Neural progenitor cell (in vitro differentiated cells): ENCODE measurements around the gene OR5M8. TPM values are rescaled to one million over a fixed set of nuclear protein-coding genes. Genes with fewer than 3 reads are reported as not detected.

Experiments used
- DNase-seq: peaks from one replicate; pipeline ENCODE4 v3.0.0-alpha.2; 2016; ENCODE audit warnings: low spot score
- H2AFZ ChIP-seq: fragments of 200-600 bp; sonication (generic); replicated peaks from 2 replicates; pipeline ENCODE4 v1.6.1; 2016; ENCODE audit warnings: antibody characterized with exemption
- H3F3A ChIP-seq: fragments of 200-600 bp; sonication (generic); 2 replicates; pipeline ENCODE4 v1.6.1; 2016; ENCODE audit warnings: antibody characterized with exemption, low read depth
- H3K27ac ChIP-seq: fragments of 200-600 bp; sonication (generic); 2 replicates; pipeline ENCODE4 v1.5.1; 2016; ENCODE audit warnings: mild to moderate bottlenecking
- H3K27me3 ChIP-seq: fragments of 200-600 bp; sonication (generic); 2 replicates; pipeline ENCODE4 v1.6.1; 2016; ENCODE audit warnings: mild to moderate bottlenecking, moderate library complexity
- H3K36me3 ChIP-seq: fragments of 200-600 bp; sonication (generic); 2 replicates; pipeline ENCODE4 v1.5.1; 2016
- H3K4me1 ChIP-seq: fragments of 200-600 bp; sonication (generic); 2 replicates; pipeline ENCODE4 v1.6.1; 2016; ENCODE audit warnings: mixed run types
- H3K4me2 ChIP-seq: fragments of 200-600 bp; sonication (generic); 2 replicates; pipeline ENCODE4 v1.6.1; 2016
- H3K4me3 ChIP-seq: fragments of 200-600 bp; sonication (generic); 2 replicates; pipeline ENCODE4 v1.5.1; 2016
- H3K79me2 ChIP-seq: fragments of 200-600 bp; sonication (generic); 2 replicates; pipeline ENCODE4 v1.6.1; 2016; ENCODE audit warnings: low read depth
- H3K9ac ChIP-seq: fragments of 200-600 bp; sonication (generic); 2 replicates; pipeline ENCODE4 v1.6.1; 2016
- H3K9me3 ChIP-seq: fragments of 200-600 bp; sonication (generic); 2 replicates; pipeline ENCODE4 v1.5.1; 2016; ENCODE audit warnings: low read depth
- H4K20me1 ChIP-seq: fragments of 200-600 bp; sonication (generic); 2 replicates; pipeline ENCODE4 v1.6.1; 2016; ENCODE audit warnings: low read depth
- H3K27ac Mint-ChIP-seq: 3 replicates; pipeline ENCODE4 v1.8.0; 2021; ENCODE audit warnings: mixed read lengths
- H3K27me3 Mint-ChIP-seq: 2 replicates; pipeline ENCODE4 v1.8.0; 2022; ENCODE audit warnings: low read depth, mild to moderate bottlenecking, inconsistent platforms, moderate library complexity, mixed read lengths; ENCODE audit not compliant: insufficient read depth
- H3K36me3 Mint-ChIP-seq: 3 replicates; pipeline ENCODE4 v1.8.0; 2021; ENCODE audit warnings: mixed read lengths
- H3K4me1 Mint-ChIP-seq: 3 replicates; pipeline ENCODE4 v1.8.0; 2021; ENCODE audit warnings: mixed read lengths
- H3K4me3 Mint-ChIP-seq: 3 replicates; pipeline ENCODE4 v1.8.0; 2021; ENCODE audit warnings: mild to moderate bottlenecking, moderate library complexity, mixed read lengths
- H3K9me3 Mint-ChIP-seq: 3 replicates; pipeline ENCODE4 v1.8.0; 2020; ENCODE audit warnings: mixed read lengths
- CTCF ChIP-seq: fragments of 200-600 bp; sonication (generic); IDR thresholded peaks from 2 replicates; pipeline ENCODE4 v1.5.1; 2017; ENCODE audit warnings: antibody characterized with exemption, mild to moderate bottlenecking
- EZH2 ChIP-seq: fragments of 200-600 bp; sonication (generic); IDR thresholded peaks from 2 replicates; pipeline ENCODE4 v1.6.1; 2017; ENCODE audit warnings: antibody characterized with exemption, mild to moderate bottlenecking, moderate library complexity
- EZH2phosphoT487 ChIP-seq: fragments of 200-600 bp; sonication (generic); IDR thresholded peaks from 2 replicates; pipeline ENCODE4 v1.6.1; 2017; ENCODE audit warnings: antibody characterized with exemption
- total RNA-seq: library from RNA; depleted of rRNA; stranded (reverse); fragments of >200 nt; gene quantifications from 2 replicates; pipeline ENCODE4 v1.2.3, GENCODE V29; 2015; ENCODE audit warnings: low replicate concordance

The OR5M8 gene
- total RNA-seq, 1 donor from 2014 or later = not detected

DNA sequence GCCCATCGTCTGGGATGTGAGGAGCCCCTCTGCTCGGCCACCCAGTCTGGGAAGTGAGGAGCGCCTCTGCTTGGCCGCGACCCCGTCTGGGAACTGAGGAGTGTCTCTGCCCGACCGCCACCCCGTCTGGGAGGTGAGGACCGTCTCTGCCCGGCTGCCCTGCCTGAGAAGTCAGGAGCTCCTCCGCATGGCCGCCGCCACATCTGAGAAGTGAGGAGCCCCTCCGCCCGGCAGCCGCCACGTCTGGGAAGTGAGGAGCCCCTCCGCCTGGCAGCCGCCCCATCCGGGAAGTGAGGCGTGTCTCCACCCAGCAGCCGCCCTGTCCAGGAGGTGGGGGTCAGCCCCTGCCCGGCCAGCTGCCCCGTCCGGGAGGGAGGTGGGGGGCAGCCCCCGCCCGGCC lies 5.8 kb upstream of the OR5M8 start:
- no peaks in the 10 kb centered on the region for H3K36me3 Mint-ChIP-seq
- Histone ChIP-seq H3K9me3 (no peaks in the 10 kb centered on the region), H3K4me1 (no peaks in the 10 kb centered on the region), H4K20me1 (no peaks in the 10 kb centered on the region), H2AFZ (no peak overlapping the region), H3F3A (no peaks in the 10 kb centered on the region), H3K79me2 (no peaks in the 10 kb centered on the region), H3K4me3 (no peak overlapping the region), H3K27me3 (no peaks in the 10 kb centered on the region), H3K27ac (no peak overlapping the region), H3K9ac (no peak overlapping the region), H3K4me2 (no peak overlapping the region), H3K36me3 (no peaks in the 10 kb centered on the region)
- no peak overlapping the region for H3K27ac Mint-ChIP-seq
- H3K4me1 Mint-ChIP-seq = no peaks in the 10 kb centered on the region
- TF ChIP-seq EZH2 = no peak
- TF ChIP-seq EZH2phosphoT487 = no peak
- no peak for TF ChIP-seq CTCF
- H3K9me3 Mint-ChIP-seq = peaks cover 2% of the 10 kb centered on the region
- no peak for DNase-seq
- peaks cover 4% of the 10 kb centered on the region for H3K27me3 Mint-ChIP-seq
- H3K4me3 Mint-ChIP-seq = no peak overlapping the region

DNA sequence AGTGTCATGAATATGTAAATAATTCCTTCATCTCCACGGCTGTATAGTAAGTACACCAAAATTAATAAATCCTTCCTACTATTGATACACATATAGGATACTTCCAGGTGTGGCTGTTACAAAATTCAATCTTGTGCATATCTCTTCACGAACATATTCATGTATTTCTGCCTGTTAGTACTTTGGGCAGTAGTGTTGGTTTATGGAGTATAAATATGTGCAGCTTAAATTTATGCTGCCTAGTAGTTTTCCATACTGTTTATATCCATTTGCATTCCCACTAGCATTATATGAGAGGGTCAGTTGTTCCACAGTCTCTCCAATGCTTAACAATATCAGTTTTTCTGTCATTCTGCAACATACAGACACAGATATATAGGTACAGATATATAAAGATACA lies 3.9 kb upstream of the OR5M8 start:
- H3K27ac ChIP-seq = no peak overlapping the region

DNA sequence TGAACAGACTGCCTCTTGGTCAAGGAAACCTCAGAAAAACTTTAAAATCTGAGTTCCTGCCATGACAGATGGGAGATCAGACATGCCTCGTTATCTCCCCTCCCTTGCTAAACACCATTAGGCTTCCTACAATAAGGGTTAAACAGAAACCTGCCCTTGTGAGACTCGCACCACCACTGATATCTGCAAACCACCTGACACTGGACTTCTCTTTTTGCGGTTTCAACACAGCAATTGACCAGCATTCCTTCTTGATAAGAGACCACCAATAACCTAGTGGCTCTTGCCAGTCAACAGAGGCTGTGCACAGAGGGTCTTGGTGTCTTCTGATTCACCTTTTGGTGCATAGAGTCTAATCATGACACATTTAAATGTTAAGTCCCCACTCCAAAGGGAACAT lies 4.4 kb downstream of the OR5M8 start:
- Histone ChIP-seq H3K27me3 (no peaks in the 10 kb centered on the region), H2AFZ (no peak overlapping the region), H3K79me2 (no peaks in the 10 kb centered on the region), H3K9ac (no peak overlapping the region), H3F3A (no peaks in the 10 kb centered on the region), H3K4me1 (no peaks in the 10 kb centered on the region), H3K27ac (no peak overlapping the region), H3K4me3 (no peak overlapping the region), H3K36me3 (no peaks in the 10 kb centered on the region), H3K4me2 (no peak overlapping the region), H4K20me1 (no peaks in the 10 kb centered on the region), H3K9me3 (peaks cover 4% of the 10 kb centered on the region)
- Mint-ChIP-seq H3K9me3 (no peaks in the 10 kb centered on the region), H3K27me3 (no peaks in the 10 kb centered on the region), H3K27ac (no peak overlapping the region), H3K4me1 (no peaks in the 10 kb centered on the region), H3K36me3 (no peaks in the 10 kb centered on the region), H3K4me3 (no peak overlapping the region)
- TF ChIP-seq EZH2 (no peak), EZH2phosphoT487 (no peak), CTCF (no peak)
- DNase-seq = no peak

More for the DNA sequence above, 3.9 kb upstream of the OR5M8 start:
- Histone ChIP-seq H3K4me3 (no peak overlapping the region), H3F3A (no peaks in the 10 kb centered on the region), H3K9ac (no peak overlapping the region), H3K36me3 (no peaks in the 10 kb centered on the region), H4K20me1 (no peaks in the 10 kb centered on the region), H2AFZ (no peak overlapping the region), H3K4me1 (no peaks in the 10 kb centered on the region), H3K9me3 (no peaks in the 10 kb centered on the region), H3K79me2 (no peaks in the 10 kb centered on the region), H3K27me3 (no peaks in the 10 kb centered on the region), H3K4me2 (no peak overlapping the region)
- H3K36me3 Mint-ChIP-seq = no peaks in the 10 kb centered on the region
- TF ChIP-seq CTCF = no peak
- no peak for TF ChIP-seq EZH2phosphoT487
- no peak for TF ChIP-seq EZH2
- peaks cover 2% of the 10 kb centered on the region for H3K9me3 Mint-ChIP-seq
- H3K4me1 Mint-ChIP-seq = no peaks in the 10 kb centered on the region
- H3K27ac Mint-ChIP-seq = no peak overlapping the region
- H3K4me3 Mint-ChIP-seq = no peak overlapping the region
- DNase-seq = no peak
- H3K27me3 Mint-ChIP-seq = peaks cover 4% of the 10 kb centered on the region
